Measurements from ENCODE around the gene PTK7.

PTK7 gene

DNA sequence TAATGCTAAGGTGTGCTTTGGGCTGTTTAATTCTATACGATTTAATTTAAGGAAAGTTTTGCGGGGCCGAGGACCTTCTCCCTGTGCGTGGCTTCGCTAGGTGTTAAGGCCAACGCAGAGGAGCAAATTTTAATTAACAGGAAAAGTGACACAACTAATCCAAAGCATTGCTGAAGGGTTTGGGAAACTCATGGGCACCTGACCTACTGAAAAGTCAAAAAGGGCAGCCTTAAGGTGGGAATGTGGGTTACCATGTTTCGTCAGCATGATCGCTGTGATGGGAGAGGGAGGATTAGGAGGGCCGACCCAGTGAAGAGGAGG lies 105.5 kb downstream of the PTK7 start:
- DNase-seq: no peak

DNA sequence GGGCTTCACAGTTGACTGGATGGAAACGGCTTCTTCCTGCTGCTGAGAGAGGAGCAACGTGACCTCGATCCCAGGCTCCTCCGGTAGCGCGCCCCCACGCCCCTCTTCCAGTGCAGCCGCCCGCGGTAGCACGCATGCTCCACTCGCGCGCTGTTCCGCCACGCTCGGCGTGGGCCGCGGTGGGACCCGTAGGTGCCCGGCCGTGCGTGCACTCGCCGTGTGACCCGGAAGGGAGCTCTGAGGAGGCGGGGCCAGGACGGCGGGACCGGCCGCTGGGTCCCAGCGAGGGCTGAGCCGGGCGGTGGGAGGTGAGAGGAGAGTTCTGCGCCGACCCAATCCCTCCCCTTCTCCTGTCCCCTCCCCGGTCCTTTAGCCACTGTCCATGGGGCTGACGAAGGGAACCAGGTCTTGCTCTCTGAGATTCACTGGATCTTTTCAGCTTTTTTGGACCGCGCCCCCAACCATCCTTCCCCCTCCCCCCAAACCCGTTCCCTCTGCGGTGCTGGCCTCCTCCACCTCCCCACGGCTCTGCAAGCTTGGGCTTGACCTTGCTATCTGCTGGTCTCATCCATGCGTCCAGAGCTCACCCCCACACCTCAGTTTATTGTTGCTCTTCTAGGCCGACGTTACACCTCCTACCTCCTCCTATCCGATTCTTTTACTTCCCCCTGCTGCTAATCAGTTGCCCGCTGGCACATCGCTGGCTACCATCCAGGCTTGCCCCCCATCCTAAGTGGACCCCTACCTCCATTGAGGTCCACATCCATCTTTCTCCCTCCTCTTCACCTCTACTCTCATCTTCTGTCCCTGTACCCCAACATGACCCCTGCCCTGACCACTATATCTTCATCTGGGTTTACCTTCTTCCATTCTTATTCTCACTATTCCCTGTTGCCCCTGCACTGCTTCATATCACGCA lies 106.1 kb downstream of the PTK7 start, which contains the start of gene CUL9:
Gene CUL9, plus strand, starts transcription at position 255 of the 919 bp plus-strand sequence. CDS start 2,115 bp downstream, outside the sequence.
- peak; percentile 89 for DNase-seq

DNA sequence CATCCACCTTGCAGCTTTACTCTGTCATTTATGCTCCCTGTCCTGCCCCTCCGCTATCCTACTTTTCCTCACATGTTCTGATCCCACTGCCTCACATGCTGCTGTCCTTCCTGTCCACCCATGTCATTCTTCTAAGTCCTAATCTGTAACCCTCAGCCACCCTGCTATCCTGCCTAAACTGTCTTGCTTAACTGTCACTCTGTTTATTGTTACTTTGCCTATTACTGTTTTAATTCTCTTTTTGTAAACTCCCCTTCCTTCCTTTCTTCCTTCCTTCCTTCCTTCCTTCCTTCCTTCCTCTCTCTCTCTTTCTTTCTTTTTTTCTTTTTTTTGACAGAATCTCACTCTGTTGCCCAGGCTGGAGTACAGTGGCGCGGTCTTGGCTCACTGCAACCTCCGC lies 107.3 kb downstream of the PTK7 start:
- DNase-seq: no peak

DNA sequence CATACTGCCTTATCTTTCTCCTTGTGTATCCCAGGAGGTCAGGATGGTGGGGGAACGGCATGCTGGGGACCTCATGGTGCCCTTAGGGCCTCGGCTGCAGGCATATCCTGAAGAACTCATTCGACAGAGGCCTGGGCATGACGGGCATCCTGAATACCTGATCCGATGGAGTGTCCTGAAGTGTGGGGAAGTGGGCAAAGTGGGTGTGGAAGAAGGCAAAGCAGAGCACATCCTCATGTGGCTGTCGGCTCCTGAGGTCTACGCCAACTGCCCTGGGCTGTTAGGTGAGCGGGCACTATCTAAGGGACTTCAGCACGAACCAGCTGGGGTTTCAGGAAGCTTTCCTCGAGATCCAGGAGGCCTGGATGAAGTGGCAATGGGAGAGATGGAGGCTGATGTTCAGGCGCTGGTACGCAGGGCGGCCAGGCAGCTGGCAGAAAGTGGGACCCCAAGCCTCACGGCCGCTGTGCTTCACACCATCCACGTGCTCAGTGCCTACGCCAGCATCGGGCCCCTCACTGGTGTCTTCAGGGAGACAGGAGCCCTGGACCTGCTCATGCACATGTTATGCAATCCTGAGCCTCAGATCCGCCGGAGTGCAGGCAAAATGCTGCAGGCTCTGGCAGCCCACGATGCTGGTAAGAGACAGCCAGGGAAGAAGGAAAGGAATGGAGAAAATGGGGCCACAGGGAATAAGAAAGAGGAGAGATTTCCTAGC lies 108.3 kb downstream of the PTK7 start:
- no peak for DNase-seq

DNA sequence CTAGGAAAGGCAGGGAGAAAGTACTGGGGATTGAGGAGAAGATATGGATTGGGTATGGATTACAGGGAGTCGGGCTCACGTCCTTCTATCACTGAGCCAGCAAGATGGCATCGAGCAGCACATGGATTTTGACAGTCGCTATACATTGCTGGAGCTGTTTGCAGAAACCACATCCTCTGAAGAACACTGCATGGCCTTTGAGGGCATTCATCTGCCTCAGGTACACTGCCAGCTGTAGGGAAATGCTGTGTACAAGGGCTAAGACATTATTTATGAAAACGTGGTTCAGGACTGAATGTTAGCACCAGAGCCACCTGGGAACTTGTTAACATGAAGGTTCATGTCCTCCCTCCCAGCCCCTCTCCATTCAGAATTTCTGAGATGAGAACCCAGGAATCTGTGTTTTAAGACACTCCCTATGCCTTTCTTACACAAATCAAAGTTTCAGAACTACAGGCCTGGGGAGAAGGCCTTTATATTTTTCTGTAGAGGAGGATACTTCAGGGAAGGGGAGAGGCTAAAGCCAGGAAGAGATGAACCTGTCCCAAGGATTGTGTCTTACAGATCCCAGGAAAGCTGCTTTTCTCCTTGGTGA lies 109.4 kb downstream of the PTK7 start:
- no peak for DNase-seq

DNA sequence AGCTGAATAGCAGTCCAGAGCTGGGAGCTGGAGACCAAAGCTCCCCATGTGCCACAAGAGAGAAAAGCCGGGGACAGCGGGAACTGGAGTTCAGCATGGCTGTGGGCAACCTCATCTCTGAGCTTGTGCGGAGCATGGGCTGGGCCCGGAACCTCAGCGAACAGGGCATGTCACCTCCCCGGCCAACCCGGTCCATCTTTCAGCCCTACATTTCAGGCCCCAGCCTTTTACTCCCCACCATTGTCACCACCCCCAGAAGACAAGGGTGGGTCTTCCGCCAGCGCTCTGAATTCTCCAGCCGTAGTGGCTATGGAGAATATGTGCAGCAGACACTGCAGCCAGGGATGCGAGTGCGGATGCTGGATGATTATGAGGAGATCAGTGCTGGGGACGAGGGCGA lies 109.9 kb downstream of the PTK7 start:
- DNase-seq: no peak

DNA sequence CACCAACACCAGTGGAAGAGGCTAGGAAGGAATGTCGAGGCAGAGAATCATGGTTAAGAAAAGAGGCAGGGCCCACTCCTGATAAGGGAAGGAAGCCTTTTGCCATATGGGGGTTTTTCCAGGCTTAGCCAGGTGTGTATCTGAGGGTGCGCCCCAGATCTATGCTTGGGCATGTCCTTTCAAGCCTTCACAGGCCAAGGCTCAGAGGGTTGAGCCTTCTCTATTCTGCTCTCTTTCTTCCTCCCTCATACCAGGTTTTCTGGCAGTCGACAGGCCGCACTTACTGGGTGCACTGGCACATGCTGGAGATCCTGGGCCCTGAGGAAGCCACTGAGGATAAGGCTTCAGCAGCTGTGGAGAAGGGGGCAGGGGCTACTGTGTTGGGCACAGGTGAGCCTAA lies 110.6 kb downstream of the PTK7 start:
- no peak for DNase-seq

DNA sequence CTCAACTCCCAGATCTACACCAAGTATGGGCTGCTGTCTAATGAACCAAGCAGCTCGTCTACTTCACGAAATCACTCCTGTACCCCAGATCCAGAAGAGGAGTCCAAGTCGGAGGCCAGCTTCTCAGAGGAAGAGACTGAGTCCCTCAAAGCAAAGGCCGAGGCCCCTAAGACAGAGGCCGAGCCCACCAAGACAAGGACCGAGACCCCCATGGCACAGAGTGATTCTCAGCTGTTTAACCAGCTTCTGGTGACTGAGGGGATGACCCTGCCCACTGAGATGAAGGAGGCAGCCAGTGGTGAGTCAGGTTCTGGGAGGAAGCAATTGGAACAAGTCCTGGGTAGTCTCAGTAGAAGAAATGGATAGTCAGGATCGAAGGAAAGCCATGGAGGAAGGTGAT lies 111.7 kb downstream of the PTK7 start:
- no peak for DNase-seq

DNA sequence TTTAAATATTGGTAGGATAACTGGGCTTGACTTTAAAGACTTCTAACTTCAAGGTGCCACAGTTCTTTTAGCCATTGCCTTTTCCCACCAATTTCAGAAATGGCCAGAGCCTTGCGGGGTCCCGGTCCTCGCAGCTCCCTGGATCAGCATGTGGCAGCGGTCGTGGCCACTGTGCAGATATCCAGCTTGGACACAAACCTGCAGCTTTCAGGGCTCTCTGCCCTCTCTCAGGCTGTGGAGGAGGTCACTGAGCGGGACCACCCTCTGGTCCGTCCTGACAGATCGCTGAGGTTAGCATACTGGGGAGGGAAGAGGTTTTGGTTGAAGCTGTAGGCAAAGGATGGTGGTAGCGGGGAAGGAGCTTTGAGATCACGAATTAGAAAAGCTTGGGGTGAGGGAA lies 112.3 kb downstream of the PTK7 start:
- DNase-seq: no peak

DNA sequence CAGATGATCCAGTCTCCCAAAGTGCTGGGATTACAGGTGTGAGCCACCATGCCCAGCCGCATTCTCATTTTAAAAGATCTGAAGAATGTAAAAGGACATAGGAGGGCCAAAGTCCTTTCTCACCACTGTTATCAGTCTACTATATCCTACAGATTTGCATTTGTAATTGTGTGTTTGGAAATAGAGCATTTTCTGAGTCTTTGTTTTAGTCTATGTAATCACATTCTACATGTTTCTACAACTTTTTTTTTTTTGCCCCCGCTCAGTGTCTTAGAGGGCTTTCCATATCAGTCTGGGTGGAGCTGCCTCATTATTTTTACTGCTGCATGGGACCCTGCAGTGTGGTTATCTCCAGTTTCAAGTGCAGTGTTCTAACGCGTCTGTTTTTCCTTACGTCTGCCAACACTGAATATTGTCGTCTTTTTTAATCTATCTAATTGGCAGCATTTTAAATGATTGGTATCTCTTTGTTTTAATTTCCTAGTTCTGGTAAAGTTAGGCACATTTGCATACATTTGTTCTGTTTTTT lies 113.7 kb downstream of the PTK7 start:
- DNase-seq: no peak

DNA sequence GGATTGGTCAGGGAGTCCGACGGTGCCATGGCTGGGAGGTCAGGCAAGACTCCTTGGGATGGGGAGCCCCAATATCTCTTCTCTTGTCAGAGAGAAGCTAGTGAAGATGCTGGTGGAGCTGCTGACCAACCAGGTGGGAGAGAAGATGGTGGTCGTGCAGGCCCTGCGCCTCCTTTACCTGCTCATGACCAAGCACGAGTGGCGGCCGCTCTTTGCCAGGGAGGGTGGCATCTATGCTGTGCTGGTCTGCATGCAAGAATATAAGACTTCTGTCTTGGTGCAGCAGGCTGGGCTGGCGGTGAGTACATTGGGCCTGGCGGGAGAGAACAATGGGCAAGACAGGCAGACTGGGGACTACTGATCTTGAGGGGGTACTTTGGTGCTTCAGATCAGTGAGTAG lies 116.8 kb downstream of the PTK7 start:
- DNase-seq: no peak

DNA sequence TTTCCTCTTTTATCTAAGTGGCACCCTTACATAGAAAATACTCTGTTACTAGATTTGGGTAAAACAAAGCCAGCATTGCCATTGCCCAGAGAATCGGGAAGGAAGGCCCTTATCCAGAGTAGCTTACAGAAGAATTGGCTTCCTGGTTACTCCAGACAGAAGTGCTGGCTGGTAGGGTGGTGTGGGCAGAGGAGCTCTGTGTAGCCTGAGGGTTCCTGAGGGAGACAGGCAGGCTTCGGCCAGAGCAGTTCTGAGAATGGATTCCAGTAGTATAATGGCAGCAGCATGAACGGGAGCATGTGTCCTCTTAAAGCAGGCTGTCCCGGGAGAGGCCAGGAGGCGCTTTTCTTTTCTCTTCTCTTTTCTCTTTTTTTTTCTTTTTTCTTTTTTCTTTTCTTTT lies 117.8 kb downstream of the PTK7 start:
- no peak for DNase-seq

DNA sequence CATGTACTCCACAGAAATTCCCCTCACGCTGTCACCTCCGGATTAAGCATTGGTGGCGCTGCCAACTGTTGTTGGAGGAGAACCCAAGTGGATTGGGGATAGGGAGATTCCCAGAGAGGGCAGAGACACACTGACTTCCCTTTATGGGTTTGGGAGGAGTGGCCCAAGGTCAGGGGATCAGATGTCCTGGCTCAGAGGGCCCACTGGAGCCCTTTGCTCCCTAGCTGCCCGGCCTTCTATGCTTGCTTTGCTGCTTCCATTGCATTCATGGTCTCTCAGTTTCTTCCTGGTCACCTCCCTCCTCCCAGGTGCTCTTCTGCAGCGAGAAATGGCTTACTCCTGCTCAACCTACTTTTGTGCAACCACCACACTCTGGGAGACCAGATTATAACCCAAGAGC lies 120.2 kb downstream of the PTK7 start:
- DNase-seq: no peak

DNA sequence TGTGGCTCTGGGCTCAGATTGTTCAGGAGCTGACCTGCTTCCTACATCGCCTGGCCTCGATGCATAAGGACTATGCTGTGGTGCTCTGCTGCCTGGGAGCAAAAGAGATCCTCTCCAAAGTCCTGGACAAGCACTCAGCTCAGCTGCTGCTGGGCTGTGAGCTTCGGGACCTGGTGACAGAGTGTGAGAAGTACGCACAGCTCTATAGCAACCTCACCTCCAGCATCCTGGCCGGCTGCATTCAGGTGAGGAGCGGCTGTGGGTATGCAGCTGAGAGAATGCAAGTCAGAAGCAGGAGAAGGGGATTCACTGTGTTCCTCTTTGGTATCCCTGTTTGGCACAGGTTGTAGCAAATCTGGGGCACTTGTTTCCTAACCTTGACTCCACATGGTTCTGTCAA lies 123.8 kb downstream of the PTK7 start:
- no peak for DNase-seq

DNA sequence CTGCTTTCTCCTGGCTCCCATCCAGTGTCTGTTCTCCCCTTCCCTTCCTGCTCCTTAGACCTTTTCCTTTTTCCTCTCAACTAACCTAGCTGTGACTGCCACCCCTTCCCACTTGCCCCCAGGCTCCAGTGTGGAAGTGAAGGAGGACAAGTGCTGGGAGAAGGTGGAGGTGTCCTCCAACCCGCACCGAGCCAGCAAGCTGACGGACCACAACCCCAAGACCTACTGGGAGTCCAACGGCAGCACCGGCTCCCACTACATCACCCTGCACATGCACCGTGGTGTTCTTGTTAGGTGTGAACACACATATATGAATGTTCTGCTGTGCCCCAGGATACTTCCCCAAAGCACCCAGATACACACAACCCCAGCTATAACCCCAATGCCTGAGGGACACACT lies 124.4 kb downstream of the PTK7 start:
- no peak for DNase-seq

DNA sequence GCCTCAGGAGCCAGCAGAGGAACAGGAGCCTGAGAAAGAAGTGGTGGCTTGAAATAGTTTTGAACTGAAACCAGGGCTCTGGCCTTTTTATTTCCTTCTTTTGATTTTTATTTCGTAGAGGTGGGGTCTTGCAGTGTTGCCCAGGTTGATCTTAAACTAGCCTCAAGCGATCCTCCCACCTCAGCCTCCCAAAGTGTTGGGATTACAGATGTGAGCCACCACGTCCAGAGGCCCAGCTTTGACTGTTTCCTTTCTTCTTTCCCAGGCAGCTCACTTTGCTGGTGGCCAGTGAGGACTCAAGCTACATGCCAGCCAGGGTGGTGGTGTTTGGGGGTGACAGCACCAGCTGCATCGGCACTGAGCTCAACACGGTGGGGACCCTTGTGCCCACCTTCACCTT lies 126.3 kb downstream of the PTK7 start:
- DNase-seq: no peak

DNA sequence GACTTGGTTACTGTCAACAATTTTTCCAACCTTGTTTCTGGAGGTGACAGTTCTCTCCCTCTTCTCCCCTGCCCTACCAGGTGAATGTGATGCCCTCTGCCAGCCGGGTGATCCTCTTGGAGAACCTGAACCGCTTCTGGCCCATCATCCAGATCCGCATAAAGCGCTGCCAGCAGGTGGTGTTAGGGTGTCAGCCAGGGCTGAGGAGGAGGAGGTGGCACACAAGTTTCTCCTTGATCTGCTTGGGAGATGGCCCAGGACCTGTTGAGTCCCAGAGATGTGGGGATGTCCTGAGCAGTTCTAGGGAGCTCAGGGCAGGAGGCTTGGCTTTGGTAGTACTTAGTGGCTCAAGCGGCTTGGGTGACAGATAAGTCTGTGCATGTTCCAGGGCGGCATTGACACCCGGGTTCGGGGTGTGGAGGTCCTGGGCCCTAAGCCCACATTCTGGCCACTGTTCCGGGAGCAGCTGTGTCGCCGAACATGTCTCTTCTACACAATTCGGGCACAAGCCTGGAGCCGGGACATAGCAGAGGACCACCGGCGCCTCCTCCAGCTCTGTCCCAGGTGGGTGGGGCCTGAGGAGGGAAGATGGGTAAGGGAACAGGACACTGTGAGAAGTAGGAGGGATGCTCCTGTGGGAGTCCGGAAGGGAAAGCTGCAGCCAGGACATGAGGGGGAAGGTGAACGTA lies 127.1 kb downstream of the PTK7 start:
- DNase-seq: no peak

DNA sequence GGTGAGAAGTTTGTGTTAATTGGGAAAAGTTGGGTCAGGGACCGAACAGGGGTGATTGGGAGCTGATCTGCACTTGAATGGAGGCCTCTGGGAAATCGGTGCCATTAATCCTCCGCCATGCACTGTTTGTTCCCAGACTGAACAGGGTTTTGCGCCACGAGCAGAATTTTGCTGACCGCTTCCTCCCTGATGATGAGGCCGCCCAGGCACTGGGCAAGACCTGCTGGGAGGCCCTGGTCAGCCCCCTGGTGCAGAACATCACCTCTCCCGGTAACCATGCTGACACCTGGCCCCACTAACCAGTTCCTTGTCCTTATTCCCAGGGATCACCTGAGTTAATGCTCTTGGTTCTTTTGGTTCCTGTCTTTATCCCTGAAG lies 127.6 kb downstream of the PTK7 start:
- DNase-seq: no peak

DNA sequence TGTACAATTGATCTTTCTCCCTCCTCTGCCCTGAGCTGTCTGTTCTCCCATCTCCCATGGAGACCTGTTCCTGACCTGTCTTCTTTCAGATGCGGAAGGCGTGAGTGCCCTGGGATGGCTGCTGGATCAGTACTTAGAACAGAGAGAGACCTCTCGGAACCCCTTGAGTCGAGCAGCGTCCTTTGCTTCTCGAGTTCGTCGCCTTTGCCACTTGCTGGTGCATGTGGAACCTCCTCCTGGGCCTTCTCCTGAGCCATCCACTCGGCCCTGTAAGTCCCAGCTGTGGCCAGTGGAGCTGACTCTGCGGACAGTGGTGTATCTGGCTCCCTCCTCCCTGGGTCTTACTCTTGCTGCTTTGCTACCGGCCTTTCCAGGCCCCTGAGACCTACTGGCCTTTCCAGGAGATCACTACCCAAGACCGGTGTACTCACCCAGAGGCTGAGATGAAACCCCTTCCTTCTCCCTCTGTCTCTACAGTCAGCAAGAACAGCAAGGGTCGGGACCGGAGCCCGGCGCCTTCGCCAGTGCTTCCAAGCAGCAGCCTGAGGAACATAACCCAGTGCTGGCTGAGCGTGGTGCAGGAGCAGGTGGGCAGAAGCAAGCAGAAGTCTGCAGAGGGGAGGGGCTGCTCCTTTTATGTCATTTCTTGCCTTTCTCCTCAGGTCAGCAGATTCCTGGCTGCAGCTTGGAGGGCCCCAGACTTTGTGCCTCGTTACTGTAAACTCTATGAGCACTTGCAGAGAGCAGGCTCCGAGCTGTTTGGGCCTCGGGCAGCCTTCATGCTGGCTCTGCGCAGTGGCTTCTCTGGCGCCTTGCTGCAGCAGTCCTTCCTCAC lies 128.4 kb downstream of the PTK7 start:
- no peak for DNase-seq

DNA sequence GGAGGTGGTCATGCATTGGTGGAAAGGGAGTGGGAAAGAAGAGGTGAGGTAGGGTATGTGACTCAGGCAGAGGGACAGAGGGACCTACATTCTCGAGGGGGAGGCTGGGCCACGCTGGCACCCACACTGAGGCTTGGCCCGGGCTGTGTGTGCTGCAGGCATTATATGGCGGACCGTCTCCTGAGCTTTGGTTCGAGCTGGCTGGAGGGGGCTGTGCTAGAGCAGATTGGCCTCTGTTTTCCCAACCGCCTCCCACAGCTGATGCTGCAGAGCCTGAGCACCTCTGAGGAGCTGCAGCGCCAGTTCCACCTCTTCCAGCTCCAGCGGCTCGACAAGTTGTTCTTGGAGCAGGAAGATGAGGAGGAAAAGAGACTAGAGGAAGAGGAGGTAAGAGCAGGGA lies 129.7 kb downstream of the PTK7 start:
- DNase-seq: no peak

DNA sequence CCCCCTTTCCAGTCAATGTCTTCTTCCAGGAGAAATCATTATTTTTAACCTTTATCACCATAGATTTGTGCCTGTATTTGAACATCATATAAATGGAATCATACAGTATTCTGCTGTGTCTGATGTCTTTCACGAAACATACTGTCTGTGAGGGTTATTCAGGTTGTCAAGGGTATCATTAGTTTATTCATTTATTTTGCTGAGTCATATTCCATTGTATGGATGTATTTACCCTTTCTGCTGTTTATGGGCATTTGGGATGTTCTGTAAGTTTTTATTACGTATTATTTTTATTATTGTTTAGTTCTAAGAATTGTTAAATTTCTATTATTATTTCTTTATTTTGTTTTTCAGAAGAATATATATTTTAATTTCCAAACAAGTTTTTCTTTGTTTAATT lies 131.2 kb downstream of the PTK7 start:
- DNase-seq: no peak
